Activated B cell treated with CpG ODN at 0.5 μM for 24 hours (primary cell): ENCODE data around the gene PTDSS2. TPM values are rescaled to one million over a fixed set of nuclear protein-coding genes. Genes with fewer than 3 reads are reported as not detected.

ENCODE experiments used
- ATAC-seq: fragments of 200-7000 bp; cut with Tn5 transposase; one replicate; pipeline ENCODE4 v1.10.0; 2021; ENCODE audit warnings: low read depth, mild to moderate bottlenecking, moderate library complexity
- CTCF ChIA-PET: fragments of 350-600 bp; sonication (Branson Sonifier 250); formaldehyde crosslinking; loops from one replicate; lab custom pipeline; 2021; ENCODE audit warnings: antibody characterized with exemption; lab: Charles Lee
- POLR2A ChIA-PET: fragments of 350-600 bp; sonication (Branson Sonifier 250); formaldehyde crosslinking; loops from one replicate; lab custom pipeline; 2021; ENCODE audit warnings: antibody characterized with exemption; lab: Charles Lee
- DNase-seq: peaks from one replicate; pipeline ENCODE4 v3.0.0; 2022
- H3K27ac Mint-ChIP-seq: one replicate; pipeline ENCODE4 v1.8.0; 2020; ENCODE audit warnings: mixed read lengths
- H3K27me3 Mint-ChIP-seq: one replicate; pipeline ENCODE4 v1.8.0; 2021; ENCODE audit warnings: mixed read lengths
- H3K36me3 Mint-ChIP-seq: one replicate; pipeline ENCODE4 v1.8.0; 2021; ENCODE audit warnings: low read depth, mixed read lengths
- H3K4me1 Mint-ChIP-seq: one replicate; pipeline ENCODE4 v1.8.0; 2021; ENCODE audit warnings: mixed read lengths
- H3K4me3 Mint-ChIP-seq: one replicate; pipeline ENCODE4 v1.8.0; 2020; ENCODE audit warnings: mild to moderate bottlenecking, mixed read lengths
- H3K9me3 Mint-ChIP-seq: one replicate; pipeline ENCODE4 v1.8.0; 2020; ENCODE audit warnings: mixed read lengths
- intact Hi-C: fragments of 100-400 bp; cut with micrococcal nuclease; formaldehyde crosslinking; loops from one replicate; pipeline ENCODE4 v1.15.1; 2024
- total RNA-seq: library from RNA; stranded (reverse); gene quantifications from 2 replicates; pipeline ENCODE4 v1.2.3, GENCODE V29; 2022
- TF ChIP-seq, protein P1 (sequence below): fragments of 200-600 bp; IDR thresholded peaks from one replicate; pipeline ENCODE4 v1.8.0; 2022; ENCODE audit warnings: antibody characterized with exemption, mild to moderate bottlenecking

Gene PTDSS2
- total RNA-seq, 1 donor from 2014 or later = 22.0 TPM

DNA sequence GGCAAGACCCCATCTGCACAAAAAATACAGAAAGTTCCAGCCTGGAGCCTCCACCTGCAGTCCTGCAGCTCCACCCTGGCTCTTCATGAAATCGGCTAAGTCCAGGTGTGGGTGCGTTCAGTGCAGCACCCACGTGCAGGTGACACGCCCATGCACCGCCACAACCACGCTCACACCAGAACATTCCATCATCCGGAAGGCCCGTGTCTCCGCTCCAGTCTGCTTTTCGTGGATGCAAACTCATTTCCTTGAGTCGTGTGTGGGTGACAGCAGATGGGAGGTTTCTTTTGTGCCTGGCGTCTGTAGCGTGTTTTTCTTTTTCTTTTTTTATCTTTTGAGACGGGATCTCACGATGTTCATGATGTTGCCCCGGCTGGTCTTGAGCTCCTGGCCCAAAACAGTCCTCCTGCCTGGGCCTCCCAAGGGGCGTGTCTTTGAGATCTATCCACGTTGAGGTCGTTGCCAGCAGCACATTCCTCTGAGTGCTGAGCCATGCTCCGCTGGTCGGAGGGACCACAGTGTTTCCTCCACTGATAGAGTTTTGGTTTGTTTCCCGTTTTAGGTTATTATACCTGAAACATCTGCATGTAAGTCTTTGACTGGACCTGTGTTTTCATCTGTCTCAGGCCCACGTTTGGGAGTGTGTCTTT, 7.2 kb downstream of the PTDSS2 start:
- Mint-ChIP-seq H3K4me1 (peaks cover 28% of the 10 kb centered on the region), H3K27ac (peak overlapping the region; percentile 10), H3K36me3 (peaks cover 26% of the 10 kb centered on the region), H3K9me3 (no peaks in the 10 kb centered on the region), H3K4me3 (peak overlapping the region; percentile 28), H3K27me3 (no peaks in the 10 kb centered on the region)
- POLR2A ChIA-PET = interaction anchor here (0.7 kb wide), 1 partner anchor 9 kb away, joined by 3 read pairs; no protein-coding TSS in a partner anchor
- intact Hi-C loops = no loop called here
- TF ChIP-seq, protein P1, sequence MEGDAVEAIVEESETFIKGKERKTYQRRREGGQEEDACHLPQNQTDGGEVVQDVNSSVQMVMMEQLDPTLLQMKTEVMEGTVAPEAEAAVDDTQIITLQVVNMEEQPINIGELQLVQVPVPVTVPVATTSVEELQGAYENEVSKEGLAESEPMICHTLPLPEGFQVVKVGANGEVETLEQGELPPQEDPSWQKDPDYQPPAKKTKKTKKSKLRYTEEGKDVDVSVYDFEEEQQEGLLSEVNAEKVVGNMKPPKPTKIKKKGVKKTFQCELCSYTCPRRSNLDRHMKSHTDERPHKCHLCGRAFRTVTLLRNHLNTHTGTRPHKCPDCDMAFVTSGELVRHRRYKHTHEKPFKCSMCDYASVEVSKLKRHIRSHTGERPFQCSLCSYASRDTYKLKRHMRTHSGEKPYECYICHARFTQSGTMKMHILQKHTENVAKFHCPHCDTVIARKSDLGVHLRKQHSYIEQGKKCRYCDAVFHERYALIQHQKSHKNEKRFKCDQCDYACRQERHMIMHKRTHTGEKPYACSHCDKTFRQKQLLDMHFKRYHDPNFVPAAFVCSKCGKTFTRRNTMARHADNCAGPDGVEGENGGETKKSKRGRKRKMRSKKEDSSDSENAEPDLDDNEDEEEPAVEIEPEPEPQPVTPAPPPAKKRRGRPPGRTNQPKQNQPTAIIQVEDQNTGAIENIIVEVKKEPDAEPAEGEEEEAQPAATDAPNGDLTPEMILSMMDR = no peak
- CTCF ChIA-PET = no interaction called here
- DNase-seq = no peak
- ATAC-seq = peak; percentile 25

DNA sequence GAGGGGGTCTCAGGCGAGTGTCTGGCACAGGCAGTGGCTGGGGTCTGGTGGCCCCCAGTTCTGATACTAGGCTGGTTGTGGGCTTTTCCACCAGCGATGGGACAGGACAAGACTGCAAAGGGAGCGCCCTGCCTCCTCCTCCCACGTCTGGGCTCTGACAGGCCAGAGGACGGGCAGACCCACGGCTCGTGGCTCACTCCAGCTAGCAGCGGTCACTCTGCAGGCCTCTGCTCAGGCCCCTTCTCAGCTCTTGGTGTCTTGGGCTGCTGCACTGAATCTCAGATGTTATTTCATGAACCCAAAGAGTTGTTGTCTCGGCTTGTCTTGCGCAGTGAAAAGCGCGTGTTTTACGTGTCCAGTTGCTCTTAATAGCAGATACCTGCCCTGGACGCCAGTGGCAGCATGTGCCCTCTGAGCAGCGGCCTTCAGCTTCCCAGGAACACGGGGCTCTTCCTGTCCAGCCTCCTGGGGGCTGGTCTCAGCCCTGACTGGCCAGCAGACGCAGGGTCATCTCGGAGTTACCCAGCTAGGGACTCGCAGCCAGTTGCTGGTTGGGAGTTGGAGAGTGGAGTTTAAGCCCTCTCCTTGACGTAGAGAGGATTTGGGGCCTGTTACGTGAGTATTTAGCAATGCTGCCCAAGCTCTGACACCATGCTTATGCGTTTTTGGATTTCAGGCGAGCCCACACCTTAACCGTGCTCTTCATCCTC, 9.6 kb downstream of the PTDSS2 start:
- Mint-ChIP-seq H3K9me3 (no peaks in the 10 kb centered on the region), H3K27me3 (no peaks in the 10 kb centered on the region), H3K4me1 (peaks cover 20% of the 10 kb centered on the region), H3K4me3 (no peak overlapping the region), H3K36me3 (peaks cover 13% of the 10 kb centered on the region), H3K27ac (no peak overlapping the region)
- ChIA-PET POLR2A (interaction anchor here (0.7 kb wide), 1 partner anchor 16 kb away, joined by 3 read pairs; no protein-coding TSS in a partner anchor), CTCF (no interaction called here)
- no peak for DNase-seq
- TF ChIP-seq, protein P1 = no peak
- intact Hi-C loops = no loop called here
- ATAC-seq = no peak

DNA sequence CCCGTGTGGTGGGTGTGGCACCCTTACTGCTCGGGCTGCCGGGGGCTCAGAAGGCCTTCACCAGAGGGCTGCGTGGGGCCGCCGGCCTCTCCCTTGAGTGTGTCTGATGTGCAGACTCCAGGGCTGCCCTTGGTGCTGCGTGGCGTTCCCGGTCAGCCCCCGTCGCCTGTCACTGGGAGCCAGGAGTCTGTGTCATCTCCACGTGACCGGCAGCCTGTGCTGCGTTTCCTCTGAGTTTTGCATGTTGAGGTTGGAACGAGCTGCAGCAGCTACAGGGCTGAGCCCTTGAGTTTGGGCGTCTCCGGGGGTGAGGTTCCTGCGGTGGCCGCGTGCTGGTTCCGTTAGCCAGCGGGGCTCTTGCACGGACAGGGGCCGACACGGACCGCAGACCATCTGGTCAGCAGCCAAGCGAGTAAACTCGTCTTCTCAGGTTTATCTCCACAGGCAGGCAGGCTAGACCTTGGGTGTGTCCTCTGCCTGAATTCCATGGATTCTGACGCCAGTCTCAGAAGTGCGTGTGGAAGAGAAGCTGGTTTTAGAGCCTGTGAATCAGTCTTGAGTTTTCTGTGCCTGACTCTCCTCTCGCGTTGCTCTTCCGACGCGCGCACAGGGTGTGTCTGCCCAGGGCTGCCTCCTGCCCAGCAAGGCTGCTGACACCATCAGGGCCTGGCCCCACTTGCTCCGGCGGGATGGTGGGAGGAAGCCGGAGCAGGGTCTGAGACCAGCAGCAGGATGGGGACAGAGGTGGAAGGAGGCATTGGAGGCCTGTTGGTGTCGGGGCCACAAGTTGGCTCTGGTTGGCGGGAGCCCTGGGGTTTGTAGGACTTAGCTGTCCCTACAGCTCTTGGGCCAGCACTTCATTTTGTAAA, 10.5 kb downstream of the PTDSS2 start:
- DNase-seq (no peak), ATAC-seq (peak; percentile 46)
- Mint-ChIP-seq H3K4me3 (no peak overlapping the region), H3K4me1 (peaks cover 20% of the 10 kb centered on the region), H3K27me3 (no peaks in the 10 kb centered on the region), H3K9me3 (no peaks in the 10 kb centered on the region), H3K36me3 (peaks cover 12% of the 10 kb centered on the region), H3K27ac (no peak overlapping the region)
- POLR2A ChIA-PET = interaction anchor here (0.7 kb wide), 1 partner anchor 17 kb away, joined by 3 read pairs; no protein-coding TSS in a partner anchor
- TF ChIP-seq, protein P1 = no peak
- intact Hi-C loops = no loop called here
- CTCF ChIA-PET = no interaction called here

DNA sequence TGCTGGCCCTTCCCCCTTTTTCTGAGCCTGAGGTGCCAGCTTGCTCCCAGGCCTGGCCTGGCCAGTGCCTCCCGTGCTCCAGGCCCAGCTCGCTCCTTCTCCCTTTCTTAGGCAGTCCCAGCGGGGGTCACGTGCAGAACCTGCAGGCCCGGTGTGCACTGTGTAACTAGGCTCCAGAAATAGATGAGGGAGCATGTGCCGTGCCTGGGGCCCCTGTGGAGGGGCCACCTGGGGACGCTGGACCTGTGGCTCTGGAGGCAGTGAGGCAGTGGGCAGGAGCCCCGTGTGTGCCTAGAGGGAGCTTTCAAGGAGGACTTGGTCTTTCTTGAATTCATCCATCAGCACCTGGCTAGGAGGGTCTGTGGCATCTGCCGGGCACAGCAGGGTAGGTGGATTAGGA, 11.5 kb downstream of the PTDSS2 start:
- intact Hi-C loops = no loop called here
- ChIA-PET CTCF (no interaction called here), POLR2A (no interaction called here)
- Mint-ChIP-seq H3K4me3 (no peak overlapping the region), H3K27ac (no peak overlapping the region), H3K27me3 (no peaks in the 10 kb centered on the region), H3K36me3 (peaks cover 12% of the 10 kb centered on the region), H3K9me3 (no peaks in the 10 kb centered on the region), H3K4me1 (peaks cover 15% of the 10 kb centered on the region)
- no peak for ATAC-seq
- no peak for DNase-seq
- TF ChIP-seq, protein P1 = no peak
